ENCODE results near the gene SVOP.

The SVOP gene

DNA sequence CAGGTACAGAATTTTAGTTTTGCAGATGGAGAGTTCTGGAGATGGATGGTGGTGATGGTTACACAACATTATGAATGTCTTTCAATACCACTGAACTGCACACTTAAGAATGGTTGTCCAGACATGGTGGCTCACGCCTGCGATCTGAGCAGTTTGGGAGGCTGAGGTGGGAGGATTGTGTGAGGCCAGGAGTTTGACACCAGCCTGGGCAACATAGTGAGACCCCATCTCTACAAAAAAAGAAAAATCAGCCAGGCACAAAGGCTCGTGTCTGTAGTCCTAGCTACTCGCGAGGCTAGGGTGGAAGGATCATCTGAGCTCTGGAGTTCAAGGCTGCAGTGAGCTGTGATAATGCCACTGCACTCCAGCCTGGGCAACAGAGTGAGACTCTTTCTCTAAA lies 23.4 kb upstream of the SVOP start:
- Histone ChIP-seq H3K4me2 (ENCODE audit: low read length) (no peak overlapping the region), H4K12ac (ENCODE audit: low read depth, low read length) (no peak overlapping the region), H3K18ac (ENCODE audit: low read length) (no peak overlapping the region), H3K27me3 (ENCODE audit: insufficient read depth, low read length) (no peaks in the 10 kb centered on the region), H2AK5ac (ENCODE audit: low read length) (no peak overlapping the region), H3K36me3 (ENCODE audit: control insufficient read depth in 1 of 2, insufficient read depth in 2 of 2, low read length in 2 of 2) (no peaks in the 10 kb centered on the region), H4K91ac (ENCODE audit: low read depth, low read length) (no peak overlapping the region), H3K27ac (ENCODE audit: low read depth, low read length) (no peak overlapping the region), H2BK120ac (ENCODE audit: insufficient read depth, low read length, poor library complexity) (no peak overlapping the region), H3K79me1 (ENCODE audit: low read length) (no peaks in the 10 kb centered on the region), H2BK12ac (ENCODE audit: low read length) (no peak overlapping the region), H3K4ac (ENCODE audit: low read depth, low read length) (no peak overlapping the region), H3K9me3 (ENCODE audit: insufficient read depth, low read depth, low read length) (peaks cover 1% of the 10 kb centered on the region), H3K14ac (ENCODE audit: low read length) (no peak overlapping the region), H3K4me3 (ENCODE audit: low read depth, low read length) (no peak overlapping the region), H3K79me2 (ENCODE audit: control insufficient read depth, insufficient read depth, low read length, poor library complexity) (no peaks in the 10 kb centered on the region), H3K4me1 (ENCODE audit: control insufficient read depth in 1 of 2, insufficient read depth in 2 of 2, low read length in 2 of 2) (no peaks in the 10 kb centered on the region), H2AFZ (ENCODE audit: insufficient read depth, low read length, poor library complexity) (no peak overlapping the region), H4K8ac (ENCODE audit: low read depth, low read length) (no peak overlapping the region), H3K23ac (ENCODE audit: low read length) (no peak overlapping the region), H3K9ac (ENCODE audit: low read length) (no peak overlapping the region), H2BK5ac (ENCODE audit: low read depth, low read length, poor library complexity) (no peak overlapping the region)
- no peak for DNase-seq
- no CpG with 5 or more reads among the region's 5 CpGs for WGBS (ENCODE audit: extremely low coverage, insufficient coverage, insufficient read length)

DNA sequence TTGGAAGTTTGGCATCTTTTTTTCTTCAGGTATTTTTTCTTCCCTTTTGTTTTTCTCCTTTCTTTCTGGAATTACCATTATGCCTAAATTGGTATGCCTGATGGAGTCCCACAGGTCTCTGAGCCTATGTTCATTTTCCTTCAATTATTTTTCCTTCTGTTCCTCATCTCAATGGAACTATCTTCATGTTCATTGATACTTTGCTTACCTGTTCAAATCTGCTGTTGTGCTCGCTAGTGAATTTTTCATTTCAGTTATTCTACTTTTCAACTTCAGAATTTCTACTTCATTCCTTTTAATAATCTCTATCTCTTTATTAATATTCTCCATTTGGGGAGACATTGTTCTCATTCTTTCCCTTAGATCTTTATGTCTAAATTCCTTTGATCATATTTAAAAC lies 16.1 kb upstream of the SVOP start:
- no peaks in the 10 kb centered on the region for H3K36me3 ChIP-seq (ENCODE audit: control insufficient read depth in 1 of 2, insufficient read depth in 2 of 2, low read length in 2 of 2)
- H3K79me1 ChIP-seq (ENCODE audit: low read length): no peaks in the 10 kb centered on the region
- H3K9me3 ChIP-seq (ENCODE audit: insufficient read depth, low read depth, low read length): no peaks in the 10 kb centered on the region
- H2AFZ ChIP-seq (ENCODE audit: insufficient read depth, low read length, poor library complexity): no peak overlapping the region
- H4K12ac ChIP-seq (ENCODE audit: low read depth, low read length): no peak overlapping the region
- no peak overlapping the region for H3K4me3 ChIP-seq (ENCODE audit: low read depth, low read length)
- no peaks in the 10 kb centered on the region for H3K79me2 ChIP-seq (ENCODE audit: control insufficient read depth, insufficient read depth, low read length, poor library complexity)
- no peak overlapping the region for H3K4ac ChIP-seq (ENCODE audit: low read depth, low read length)
- no peak overlapping the region for H2BK5ac ChIP-seq (ENCODE audit: low read depth, low read length, poor library complexity)
- H3K14ac ChIP-seq (ENCODE audit: low read length): no peak overlapping the region
- no peak overlapping the region for H2BK120ac ChIP-seq (ENCODE audit: insufficient read depth, low read length, poor library complexity)
- no peak overlapping the region for H4K8ac ChIP-seq (ENCODE audit: low read depth, low read length)
- no peak overlapping the region for H2AK5ac ChIP-seq (ENCODE audit: low read length)
- no CpG with 5 or more reads among the region's 1 CpG for WGBS (ENCODE audit: extremely low coverage, insufficient coverage, insufficient read length)
- no peak overlapping the region for H3K23ac ChIP-seq (ENCODE audit: low read length)
- H3K18ac ChIP-seq (ENCODE audit: low read length): no peak overlapping the region
- no peaks in the 10 kb centered on the region for H3K27me3 ChIP-seq (ENCODE audit: insufficient read depth, low read length)
- no peak overlapping the region for H3K9ac ChIP-seq (ENCODE audit: low read length)
- H3K4me1 ChIP-seq (ENCODE audit: control insufficient read depth in 1 of 2, insufficient read depth in 2 of 2, low read length in 2 of 2): no peaks in the 10 kb centered on the region
- no peak overlapping the region for H3K4me2 ChIP-seq (ENCODE audit: low read length)
- DNase-seq: no peak
- H3K27ac ChIP-seq (ENCODE audit: low read depth, low read length): no peak overlapping the region
- no peak overlapping the region for H2BK12ac ChIP-seq (ENCODE audit: low read length)
- no peak overlapping the region for H4K91ac ChIP-seq (ENCODE audit: low read depth, low read length)

DNA sequence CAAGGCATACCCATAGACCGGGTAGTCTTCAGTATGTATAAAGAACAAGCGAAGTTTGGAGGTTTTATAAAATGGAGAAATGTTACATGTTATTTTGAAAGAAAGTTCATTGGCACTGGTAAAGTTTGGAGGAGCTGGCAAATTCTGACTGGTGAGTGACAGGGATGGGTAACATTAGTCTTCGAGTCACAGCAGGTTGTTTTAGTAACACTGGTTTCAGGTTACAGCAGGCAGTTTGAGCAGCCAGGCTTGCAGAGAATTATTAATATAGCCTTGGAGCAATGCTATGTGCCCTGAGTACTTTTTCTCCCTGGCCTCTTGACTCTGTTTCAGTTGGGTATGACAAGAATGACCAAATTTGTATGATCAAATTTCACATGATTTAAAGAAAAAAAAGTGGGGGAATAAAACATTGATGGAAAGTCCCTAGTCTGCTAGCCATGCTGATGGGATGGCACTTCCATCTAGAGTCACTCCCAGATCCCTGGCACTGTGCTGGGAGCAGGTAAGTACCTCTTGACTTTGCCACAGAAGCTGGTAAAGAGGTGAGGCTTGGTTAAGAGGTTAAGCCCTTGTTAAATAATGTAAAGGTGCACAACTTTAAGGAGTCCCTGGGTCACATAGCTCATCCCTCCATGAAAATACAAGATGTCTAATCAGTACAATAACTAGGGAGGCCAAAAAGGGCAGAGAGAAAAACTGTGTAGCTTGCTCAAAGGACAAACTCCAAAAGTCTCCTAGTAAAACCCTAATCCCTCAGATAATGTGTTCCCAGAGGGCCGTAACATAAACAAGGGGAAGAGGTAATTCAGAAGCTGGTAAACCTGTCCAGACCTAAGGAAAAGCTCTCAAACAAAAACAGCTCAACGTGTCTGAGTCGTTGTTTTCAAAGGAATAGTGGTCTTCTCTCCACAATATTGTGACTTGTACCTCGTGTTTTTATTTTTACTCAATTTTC lies 12.7 kb upstream of the SVOP start:
- H4K8ac ChIP-seq (ENCODE audit: low read depth, low read length): no peak overlapping the region
- H3K14ac ChIP-seq (ENCODE audit: low read length): no peak overlapping the region
- H4K12ac ChIP-seq (ENCODE audit: low read depth, low read length): no peak overlapping the region
- no peak overlapping the region for H4K91ac ChIP-seq (ENCODE audit: low read depth, low read length)
- no peak overlapping the region for H2AFZ ChIP-seq (ENCODE audit: insufficient read depth, low read length, poor library complexity)
- H3K4me2 ChIP-seq (ENCODE audit: low read length): no peak overlapping the region
- H3K79me2 ChIP-seq (ENCODE audit: control insufficient read depth, insufficient read depth, low read length, poor library complexity): no peaks in the 10 kb centered on the region
- no peak overlapping the region for H3K9ac ChIP-seq (ENCODE audit: low read length)
- no peak overlapping the region for H2BK12ac ChIP-seq (ENCODE audit: low read length)
- no CpG with 5 or more reads among the region's 7 CpGs for WGBS (ENCODE audit: extremely low coverage, insufficient coverage, insufficient read length)
- no peaks in the 10 kb centered on the region for H3K79me1 ChIP-seq (ENCODE audit: low read length)
- no peaks in the 10 kb centered on the region for H3K27me3 ChIP-seq (ENCODE audit: insufficient read depth, low read length)
- H3K9me3 ChIP-seq (ENCODE audit: insufficient read depth, low read depth, low read length): no peaks in the 10 kb centered on the region
- no peak overlapping the region for H2BK5ac ChIP-seq (ENCODE audit: low read depth, low read length, poor library complexity)
- H3K4me1 ChIP-seq (ENCODE audit: control insufficient read depth in 1 of 2, insufficient read depth in 2 of 2, low read length in 2 of 2): no peaks in the 10 kb centered on the region
- H3K27ac ChIP-seq (ENCODE audit: low read depth, low read length): no peak overlapping the region
- H3K4me3 ChIP-seq (ENCODE audit: low read depth, low read length): no peak overlapping the region
- H3K36me3 ChIP-seq (ENCODE audit: control insufficient read depth in 1 of 2, insufficient read depth in 2 of 2, low read length in 2 of 2): no peaks in the 10 kb centered on the region
- H3K23ac ChIP-seq (ENCODE audit: low read length): no peak overlapping the region
- no peak overlapping the region for H2BK120ac ChIP-seq (ENCODE audit: insufficient read depth, low read length, poor library complexity)
- no peak overlapping the region for H3K4ac ChIP-seq (ENCODE audit: low read depth, low read length)
- no peak overlapping the region for H2AK5ac ChIP-seq (ENCODE audit: low read length)
- H3K18ac ChIP-seq (ENCODE audit: low read length): no peak overlapping the region
- DNase-seq: no peak

DNA sequence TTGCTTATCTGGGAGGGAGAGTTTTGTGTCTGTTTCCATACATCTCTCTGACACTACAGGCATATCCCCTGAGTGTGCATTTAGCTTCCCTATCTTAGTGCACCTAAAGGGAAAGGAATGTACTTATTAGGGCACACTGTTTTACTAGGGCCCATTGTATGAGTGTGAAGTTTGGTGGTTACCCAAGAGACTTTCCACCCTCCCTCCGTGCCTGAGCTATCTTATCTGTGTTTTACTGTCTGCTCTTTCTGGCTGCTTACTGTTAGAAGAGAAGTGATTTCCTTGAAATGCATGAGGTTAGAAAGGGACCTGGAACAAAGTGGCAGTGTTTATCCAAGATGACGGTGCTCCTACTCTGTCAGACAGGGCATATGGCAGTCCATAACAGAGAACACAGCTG lies 8.5 kb upstream of the SVOP start:
- Histone ChIP-seq H2AFZ (ENCODE audit: insufficient read depth, low read length, poor library complexity) (no peak overlapping the region), H2BK120ac (ENCODE audit: insufficient read depth, low read length, poor library complexity) (no peak overlapping the region), H4K12ac (ENCODE audit: low read depth, low read length) (no peak overlapping the region), H3K9me3 (ENCODE audit: insufficient read depth, low read depth, low read length) (no peaks in the 10 kb centered on the region), H3K18ac (ENCODE audit: low read length) (no peak overlapping the region), H3K4me3 (ENCODE audit: low read depth, low read length) (no peak overlapping the region), H3K27me3 (ENCODE audit: insufficient read depth, low read length) (no peaks in the 10 kb centered on the region), H3K14ac (ENCODE audit: low read length) (no peak overlapping the region), H2BK12ac (ENCODE audit: low read length) (no peak overlapping the region), H2BK5ac (ENCODE audit: low read depth, low read length, poor library complexity) (no peak overlapping the region), H3K23ac (ENCODE audit: low read length) (no peak overlapping the region), H3K36me3 (ENCODE audit: control insufficient read depth in 1 of 2, insufficient read depth in 2 of 2, low read length in 2 of 2) (no peaks in the 10 kb centered on the region), H3K79me1 (ENCODE audit: low read length) (no peaks in the 10 kb centered on the region), H4K8ac (ENCODE audit: low read depth, low read length) (no peak overlapping the region), H3K27ac (ENCODE audit: low read depth, low read length) (no peak overlapping the region), H3K4me1 (ENCODE audit: control insufficient read depth in 1 of 2, insufficient read depth in 2 of 2, low read length in 2 of 2) (no peaks in the 10 kb centered on the region), H3K4me2 (ENCODE audit: low read length) (no peak overlapping the region), H4K91ac (ENCODE audit: low read depth, low read length) (no peak overlapping the region), H3K4ac (ENCODE audit: low read depth, low read length) (no peak overlapping the region), H2AK5ac (ENCODE audit: low read length) (no peak overlapping the region), H3K9ac (ENCODE audit: low read length) (no peak overlapping the region), H3K79me2 (ENCODE audit: control insufficient read depth, insufficient read depth, low read length, poor library complexity) (no peaks in the 10 kb centered on the region)
- no peak for DNase-seq
- WGBS (ENCODE audit: extremely low coverage, insufficient coverage, insufficient read length): no CpG with 5 or more reads among the region's 2 CpGs
